ENCODE data around the gene TMEM169.

The TMEM169 gene

DNA sequence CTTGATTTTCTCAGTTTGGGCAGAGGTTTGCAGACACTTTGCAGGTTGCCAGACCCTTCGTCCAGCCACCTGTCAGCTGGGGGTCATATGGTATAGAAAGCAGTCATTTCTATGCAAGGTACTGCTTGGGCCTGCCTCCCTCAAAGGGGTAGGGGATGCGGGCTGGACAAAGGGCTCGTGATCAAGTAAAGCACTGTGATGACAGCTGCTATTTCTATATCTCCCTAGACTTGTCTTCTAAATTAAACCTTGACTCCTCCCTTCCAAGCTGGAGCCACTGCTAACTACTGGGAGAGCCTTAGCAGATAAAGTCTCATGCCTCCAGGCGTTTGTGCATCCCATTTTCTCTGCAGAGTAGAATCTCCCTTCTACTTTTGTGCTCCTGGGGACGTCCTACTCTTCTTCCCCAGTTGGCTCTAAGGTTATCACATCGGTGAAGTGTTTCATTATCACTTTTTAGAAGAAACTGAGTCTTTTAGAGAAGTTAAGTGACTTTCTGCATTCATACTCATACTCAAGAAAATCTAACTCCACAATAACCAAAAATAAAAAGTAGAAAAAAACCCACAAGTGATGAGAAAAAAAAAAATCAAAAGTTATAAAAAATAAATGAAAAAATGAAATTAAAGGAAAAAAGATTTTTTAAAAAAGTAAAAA lies 26.7 kb downstream of the TMEM169 start:
- no peak for DNase-seq

DNA sequence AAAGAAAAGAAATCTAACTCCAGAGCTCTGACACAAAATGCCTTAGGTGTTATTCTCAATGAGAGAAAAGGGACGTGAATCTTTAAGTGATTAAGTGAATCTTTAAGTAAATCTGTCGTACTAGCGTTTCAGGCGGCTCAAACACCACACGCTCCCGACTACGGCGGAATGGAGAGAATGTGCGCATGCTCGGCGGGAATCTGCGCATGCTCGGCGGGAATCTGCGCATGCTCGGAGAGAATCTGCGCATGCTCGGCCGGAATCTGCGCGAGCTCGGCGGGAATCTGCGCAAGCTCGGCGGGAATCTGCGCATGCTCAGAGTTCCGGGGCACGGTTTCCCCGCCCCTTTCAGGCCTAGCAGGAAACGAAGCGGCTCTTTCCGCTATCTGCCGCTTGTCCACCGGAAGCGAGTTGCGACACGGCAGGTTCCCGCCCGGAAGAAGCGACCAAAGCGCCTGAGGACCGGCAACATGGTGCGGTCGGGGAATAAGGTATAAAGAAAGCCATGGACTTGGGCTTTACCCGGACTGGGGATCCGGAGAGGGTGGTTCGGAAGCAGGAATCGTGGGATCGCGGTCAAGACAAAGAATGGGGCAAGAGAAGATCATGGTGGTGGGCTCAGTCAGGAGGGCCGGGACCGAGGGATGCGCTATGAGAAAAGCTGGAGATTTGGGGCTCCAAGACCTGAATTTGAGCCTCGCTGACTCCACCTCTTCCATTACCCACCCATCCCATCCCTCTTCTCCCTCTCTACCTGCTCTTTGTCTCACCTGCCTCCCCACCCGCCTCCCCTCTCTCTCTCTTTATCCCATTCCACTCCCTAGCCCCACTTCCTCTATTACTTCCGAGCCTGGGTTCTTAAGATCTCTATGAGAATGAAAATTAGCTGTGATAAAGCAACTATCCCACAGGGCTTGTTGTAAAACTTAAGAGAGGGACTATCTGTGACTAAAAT lies 27.5 kb downstream of the TMEM169 start, which contains the start of gene XRCC5:
TSS of gene XRCC5 (plus strand) at position 382 of the 955 bp plus-strand sequence. CDS start at position 471, 89 bp downstream.
- peak; percentile 96 to 97 for DNase-seq

DNA sequence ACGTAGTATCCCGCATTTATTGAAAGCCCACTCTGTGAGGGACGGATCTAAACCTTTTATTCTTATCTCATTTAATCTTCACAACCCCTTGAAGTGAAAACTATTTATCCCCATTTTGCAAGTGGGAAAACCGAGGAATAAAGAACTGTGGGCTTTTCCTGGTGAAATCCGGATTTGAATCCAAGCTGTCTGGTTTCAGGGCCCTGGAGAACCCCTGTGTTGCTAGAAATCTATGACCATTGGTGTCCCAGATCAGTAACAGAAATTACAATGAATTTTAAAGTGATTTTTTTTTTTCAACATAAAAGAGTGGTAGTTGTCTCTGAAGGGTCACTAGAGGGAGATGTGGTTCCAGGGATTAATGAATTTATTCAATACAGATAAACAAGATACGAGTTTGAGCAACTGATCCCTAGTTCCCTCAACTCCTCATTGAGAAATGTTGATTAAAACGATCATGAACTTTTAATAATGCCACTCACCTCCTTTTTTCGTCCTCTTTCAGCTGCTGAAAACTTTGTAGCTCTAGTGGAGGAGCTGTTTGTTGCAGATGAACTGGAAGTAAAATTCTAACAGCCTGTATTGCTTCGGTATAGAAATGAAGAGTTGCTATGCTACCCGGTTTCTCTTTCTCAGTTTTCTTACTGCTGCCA lies 28.4 kb downstream of the TMEM169 start:
- DNase-seq = peak; percentile 13 to 25

DNA sequence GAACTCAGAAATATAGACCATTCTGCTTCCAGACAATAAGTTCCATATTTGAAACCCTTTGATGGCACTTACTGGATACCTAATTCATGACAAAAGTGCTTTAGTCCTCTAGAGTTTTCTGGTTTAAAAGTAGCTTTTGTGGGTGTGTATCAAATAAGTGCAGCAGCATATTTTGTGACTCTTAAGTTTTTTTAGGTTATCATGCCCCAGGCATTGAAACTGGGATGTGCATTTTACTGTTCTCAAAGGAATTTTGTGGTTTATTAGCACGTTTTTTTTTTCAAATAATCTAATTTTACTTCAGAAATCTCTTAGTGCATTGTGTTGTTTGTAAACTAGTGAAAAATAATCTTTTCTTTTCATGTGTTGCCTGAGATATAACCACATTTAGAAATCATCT lies 28.9 kb downstream of the TMEM169 start:
- DNase-seq = no peak

DNA sequence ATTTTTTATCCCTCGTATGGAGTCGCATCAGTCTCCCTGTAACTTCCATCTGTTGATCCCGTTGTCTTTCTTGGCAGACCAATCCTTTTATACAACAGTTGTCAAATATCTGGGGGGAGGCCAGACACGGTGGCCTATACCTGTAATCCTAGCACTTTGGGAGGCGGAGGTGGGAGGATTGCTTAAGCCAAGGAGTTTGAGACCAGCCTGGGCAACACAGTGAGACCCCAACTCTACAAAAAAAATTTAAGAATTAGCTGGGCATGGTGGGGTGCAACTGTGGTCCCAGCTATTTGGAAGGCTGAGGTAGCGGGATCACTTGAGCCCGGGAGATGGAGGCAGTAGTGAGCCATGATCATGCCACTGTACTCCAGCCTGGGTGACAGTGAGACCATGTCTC lies 29.4 kb downstream of the TMEM169 start:
- DNase-seq = no peak

DNA sequence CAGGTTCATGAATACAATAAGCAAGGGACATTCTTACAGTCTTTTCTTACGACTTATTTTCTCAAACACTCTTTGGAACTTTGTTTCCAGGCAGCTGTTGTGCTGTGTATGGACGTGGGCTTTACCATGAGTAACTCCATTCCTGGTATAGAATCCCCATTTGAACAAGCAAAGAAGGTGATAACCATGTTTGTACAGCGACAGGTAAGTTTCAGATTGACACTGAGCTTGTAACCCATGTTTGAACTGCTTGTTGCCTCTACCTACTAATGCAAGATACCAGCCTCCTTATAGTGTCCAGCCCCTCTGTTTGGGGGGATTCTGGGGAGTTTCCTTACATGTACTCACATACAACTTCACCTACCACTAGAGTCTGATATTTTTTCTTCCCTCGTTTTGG lies 31.2 kb downstream of the TMEM169 start:
- DNase-seq = no peak

DNA sequence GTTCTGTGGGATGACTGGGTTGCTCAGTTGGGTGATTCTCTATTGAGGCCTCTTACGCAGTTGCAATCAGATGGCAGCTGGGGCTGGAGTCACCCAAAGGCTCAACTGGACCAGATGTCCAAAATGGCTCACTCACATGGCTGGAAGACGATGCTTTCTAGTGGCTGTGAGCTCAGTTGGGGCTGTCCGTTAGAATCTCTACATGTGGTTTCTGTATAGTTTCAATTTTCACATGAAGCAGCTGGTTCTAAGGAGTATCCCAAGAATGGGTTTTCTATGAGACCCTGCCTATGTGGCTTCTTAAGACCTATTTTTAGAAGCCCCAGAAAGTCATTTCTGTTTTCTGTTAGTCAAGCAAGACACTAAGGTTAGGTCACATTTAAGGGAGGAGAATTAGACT lies 31.9 kb downstream of the TMEM169 start:
- DNase-seq = no peak

DNA sequence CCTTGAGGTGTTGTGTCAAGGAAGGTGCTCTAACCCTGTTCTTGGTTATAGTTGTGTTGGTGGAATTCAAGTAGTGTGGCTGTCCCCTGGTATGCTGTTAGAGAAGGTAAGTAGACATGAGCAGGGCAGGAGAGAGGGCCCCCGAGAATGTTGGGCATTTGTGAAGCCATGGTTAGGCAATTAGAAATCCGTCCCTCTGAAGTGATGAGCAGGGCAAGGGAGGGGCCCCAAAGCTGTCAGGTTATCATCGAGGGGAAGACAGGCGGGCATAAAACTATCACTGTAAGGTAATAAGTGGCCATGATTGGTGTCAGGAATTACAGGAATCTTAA lies 32.6 kb downstream of the TMEM169 start:
- DNase-seq = no peak

DNA sequence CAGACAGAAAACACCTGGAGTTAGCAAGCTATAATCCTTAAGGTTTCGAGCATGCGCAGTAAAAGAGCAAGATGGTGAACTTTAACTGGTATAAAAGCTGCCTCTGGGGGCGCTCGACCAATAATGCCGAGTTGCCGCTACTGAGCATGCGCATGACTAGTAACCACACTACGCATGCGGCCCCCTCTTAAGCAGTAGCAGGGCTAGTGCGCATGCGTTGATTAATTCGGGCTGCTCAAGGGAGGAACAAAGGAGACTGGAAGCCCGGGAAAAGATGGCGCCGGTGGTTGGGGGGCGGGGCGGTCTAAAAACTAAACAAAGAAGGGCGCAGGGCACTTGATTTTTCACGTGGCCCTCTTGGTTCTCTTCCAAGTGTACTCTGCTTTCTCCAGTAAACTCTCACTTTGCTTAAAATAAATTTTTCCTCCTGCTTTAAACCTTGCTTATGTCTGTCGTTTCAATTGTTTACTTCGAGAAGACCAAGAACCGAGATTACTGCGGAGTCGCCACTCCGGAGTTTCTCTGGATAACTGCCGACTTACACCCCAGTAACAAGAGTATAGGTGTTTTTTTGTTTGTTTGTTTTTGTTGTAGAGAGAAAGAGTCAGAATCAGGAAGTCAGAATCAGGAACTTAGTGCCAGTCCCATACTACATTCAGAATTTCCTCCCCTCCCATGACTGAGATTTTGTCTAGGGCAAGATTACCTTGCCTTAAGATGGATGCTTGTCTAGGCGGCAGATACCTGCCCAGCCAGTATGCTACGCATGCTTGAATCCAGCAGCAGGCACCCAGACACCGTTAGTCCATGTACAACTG lies 33.2 kb downstream of the TMEM169 start:
- DNase-seq = peak; percentile 98 to 99

DNA sequence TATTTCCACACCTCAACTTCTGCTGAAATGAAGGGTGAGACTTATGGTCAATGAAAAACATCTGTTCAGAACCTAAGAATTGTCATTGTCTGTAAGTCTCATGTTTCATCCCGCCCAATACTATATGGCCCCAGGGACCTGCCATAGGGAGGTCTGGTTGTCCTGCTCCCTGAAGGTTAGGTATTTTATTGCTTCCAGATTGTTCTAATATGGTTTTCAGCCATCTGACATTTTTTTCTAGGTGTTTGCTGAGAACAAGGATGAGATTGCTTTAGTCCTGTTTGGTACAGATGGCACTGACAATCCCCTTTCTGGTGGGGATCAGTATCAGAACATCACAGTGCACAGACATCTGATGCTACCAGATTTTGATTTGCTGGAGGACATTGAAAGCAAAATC lies 34.7 kb downstream of the TMEM169 start:
- DNase-seq = no peak

DNA sequence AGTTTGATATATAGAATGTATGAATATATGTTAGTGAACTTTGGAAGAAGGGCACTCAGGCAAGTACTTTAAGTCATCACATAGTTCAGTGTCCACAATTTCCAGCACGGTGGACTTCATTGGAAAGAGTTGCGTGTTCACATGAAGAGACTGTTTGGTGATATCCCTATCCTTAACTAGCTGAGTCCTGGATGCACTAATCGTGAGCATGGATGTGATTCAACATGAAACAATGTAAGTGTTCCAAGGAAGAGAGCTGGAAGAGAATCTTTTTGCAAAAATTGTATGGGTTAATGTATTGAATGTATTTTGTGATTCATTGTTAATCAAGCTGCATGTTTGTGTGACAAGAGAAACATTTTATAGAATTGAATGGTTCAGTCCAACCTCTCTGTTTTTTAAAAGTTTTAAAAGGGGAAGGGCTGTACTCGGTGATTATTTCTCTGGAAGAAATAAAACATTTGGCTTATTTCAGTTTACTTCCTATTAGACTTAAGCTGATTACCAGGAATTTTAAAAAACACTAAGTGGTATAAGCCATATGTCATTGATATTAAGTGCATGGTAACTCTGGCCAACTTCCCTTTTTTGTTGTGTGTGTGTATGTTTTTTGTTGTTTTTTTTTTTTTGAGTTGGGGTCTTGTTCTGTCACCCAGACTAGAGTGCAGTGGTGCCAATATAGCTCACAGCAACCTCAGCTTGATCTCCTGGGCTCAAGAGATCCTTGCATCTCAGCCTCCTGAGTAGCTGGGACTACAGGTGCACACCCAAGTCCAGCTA lies 36.0 kb downstream of the TMEM169 start:
- DNase-seq = no peak

DNA sequence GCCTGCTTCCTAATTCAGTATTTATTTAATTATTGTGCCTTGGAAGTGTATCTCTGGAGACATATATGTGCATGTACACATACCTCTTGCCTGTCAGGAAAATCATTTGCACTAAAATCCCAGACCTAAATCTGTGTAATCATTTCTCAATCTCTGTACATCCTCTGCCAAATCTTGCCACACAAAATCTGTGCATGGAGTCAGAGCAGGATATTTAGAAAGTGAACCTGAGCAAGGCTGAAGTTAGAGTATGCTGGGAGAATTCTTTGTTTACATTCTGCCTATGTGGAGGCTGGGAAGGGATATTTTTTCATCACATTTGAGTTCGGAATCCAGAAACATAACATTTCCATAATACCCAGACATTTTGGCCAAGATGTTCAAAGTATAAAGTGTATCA lies 36.8 kb downstream of the TMEM169 start:
- no peak for DNase-seq

DNA sequence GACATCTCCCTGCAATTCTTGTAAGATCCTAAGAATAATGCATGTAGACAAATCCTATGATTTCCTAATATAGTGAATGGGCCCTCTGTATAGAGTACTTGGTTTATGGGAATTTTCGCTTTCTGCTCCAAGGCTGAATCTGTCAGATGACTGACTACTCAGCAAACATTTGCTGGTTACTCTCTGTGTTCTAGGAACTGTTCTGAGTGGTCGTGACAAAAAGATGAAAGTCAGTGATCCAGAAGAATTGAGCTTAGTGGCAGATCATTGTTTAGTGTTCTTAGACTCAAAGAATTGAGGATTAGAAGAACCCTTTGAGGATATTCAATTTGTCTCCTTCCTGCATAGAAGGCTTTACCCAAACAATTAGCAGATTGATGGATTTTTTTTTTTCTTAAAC lies 37.4 kb downstream of the TMEM169 start:
- no peak for DNase-seq

DNA sequence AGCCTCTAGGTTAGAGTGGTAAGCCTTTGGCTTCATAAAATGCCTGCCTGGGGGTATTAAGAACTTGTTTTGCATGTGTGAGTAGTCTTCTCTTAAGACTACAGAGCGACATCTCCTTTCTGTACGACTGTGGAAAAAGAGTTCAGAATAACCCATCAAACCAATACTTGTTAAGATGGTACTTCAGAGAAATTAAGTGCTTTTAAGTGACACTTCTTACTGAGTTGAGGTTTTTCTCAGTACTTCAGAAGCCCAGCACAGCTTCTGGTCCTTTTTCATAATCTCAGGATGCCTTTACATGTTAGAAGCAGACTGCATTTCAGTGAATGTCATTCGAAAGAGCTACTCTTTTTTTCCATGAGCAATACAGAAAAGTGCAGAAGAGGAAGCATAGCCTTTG lies 38.3 kb downstream of the TMEM169 start:
- no peak for DNase-seq

DNA sequence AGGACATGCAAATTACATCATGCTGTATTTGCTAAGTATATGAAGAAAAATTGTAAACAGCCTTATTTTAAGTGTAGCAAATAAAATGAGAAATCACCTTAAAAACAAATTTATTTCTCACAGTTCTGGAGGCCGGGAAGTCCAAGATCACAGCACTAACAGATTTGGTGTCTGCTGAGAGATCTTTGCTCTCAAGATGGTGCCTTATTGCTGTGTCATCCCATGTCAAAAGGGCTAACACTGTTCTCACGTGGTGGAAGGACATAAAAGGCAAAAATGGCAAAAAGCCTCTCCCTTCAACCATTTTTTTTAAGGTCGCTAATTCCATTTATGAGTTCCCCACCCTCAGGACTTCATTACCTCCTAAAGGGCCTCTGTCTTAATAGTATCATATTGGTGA lies 39.5 kb downstream of the TMEM169 start:
- DNase-seq = no peak

DNA sequence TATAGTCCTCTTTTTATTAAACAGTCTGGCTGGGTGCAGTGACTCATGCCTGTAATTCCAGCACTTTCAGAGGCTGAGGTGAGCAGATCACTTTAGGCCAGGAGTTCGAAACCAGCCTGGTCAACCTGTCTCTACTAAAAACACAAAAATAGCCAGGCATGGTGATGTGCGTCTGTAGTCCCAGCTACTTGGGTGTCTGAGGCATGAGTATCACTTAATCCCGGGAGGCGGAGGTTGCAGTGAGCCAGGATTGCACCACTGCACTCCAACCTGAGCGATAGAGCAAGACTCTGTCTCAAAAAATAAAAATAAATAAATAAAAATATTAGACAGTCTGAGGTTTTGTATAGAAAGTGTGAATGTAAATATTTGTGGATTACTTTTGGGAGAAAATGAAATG lies 45.2 kb downstream of the TMEM169 start:
- no peak for DNase-seq

DNA sequence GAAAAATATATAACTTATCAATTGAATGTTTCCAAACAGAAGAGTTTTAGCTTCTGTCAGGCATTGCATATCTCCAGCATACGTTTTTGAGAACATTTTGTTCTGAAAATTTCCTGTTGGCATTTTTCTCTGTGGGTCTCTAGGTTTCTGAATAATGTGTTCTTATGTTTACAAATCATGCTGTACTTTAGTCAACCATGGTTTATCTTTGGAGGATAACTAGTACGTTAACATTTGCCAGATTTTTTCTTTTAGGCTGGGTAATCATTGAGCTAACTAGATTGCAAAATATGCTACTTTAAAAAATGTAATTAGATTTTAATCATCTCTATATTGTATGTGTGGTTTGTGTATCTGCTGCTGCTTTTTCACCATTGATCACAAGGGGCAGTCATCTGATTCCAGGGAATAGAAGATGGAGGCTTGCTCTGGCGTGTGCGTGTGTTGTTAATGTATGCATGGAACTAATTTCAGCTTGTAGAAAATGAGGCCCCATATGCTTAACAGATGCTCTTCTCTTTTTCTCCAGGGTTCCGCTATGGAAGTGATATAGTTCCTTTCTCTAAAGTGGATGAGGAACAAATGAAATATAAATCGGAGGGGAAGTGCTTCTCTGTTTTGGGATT lies 48.7 kb downstream of the TMEM169 start:
- no peak for DNase-seq

DNA sequence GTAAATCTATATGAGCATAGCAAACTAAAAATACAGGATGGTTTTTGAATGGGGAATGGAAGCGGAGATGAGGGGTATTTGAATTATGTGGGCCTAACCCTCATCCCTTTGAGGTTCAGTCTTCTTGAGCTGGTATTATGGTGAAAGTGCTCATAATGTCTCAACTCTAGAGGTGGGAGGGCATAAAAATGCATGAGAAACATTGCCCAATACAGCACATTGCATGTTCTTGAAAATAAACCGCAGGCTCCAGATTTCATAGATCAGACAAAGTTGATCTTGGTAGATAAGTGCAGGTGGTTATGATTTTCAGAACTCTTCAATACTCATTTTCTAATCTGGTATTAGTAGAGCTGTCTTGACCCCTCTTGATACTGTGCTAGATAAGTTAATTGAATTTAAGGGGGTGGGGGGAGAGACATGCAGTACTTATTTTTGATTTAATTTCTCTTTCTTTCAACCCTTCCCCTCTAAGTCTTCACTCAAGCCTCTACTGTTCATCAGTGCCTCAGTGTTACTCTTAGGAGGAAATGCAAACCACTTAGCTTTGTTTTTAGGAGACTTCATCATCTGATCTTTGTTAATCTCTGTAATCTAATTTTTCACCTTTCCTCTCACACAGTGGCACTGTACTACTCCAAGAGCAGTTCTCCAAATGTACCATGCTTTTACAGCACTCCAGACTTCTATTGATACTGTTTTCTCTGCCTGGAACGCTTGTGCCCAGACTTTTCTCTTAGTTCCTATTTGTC lies 49.6 kb downstream of the TMEM169 start:
- no peak for DNase-seq

DNA sequence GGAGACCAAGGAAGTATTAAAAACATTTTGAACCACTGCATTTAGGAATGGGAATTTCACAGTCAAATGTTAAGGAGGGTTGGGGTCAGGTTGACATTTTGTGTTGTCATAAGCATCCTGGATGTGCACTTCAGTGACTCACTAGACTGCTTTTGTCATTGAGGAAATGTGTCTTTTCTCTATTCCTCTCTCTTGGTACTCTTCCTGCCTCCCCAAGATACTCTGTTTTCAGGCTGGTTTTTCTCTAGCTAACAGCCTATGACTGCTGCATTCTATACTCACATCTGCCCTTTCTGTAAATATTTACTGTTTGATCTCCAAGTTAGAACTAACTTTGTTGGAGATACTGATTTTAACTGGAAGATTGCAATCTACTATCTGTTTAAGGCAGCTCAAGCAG lies 50.9 kb downstream of the TMEM169 start:
- no peak for DNase-seq

DNA sequence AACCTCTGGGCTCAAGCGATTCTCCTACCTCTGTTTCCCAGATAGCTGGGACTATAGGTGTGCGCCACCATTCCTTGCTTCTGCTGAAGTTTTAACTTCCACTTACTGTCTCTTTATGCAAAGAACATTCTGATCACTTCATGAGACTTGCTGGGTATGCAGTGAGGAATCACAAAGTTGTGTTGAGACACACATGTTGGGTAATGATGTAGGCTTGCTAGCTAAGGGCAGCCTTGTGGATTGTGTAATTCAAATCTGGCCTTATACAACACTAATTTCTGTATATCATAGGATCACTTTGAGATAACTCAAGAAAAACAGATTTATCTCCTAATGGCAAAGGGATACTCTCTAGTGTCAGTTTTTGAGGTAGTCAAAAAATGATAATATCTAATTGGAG lies 51.7 kb downstream of the TMEM169 start:
- no peak for DNase-seq
